IMR-90 (cell line): Measurements from ENCODE around the gene TBRG4. TPM values are rescaled to one million over a fixed set of nuclear protein-coding genes. Genes with fewer than 3 reads are reported as not detected.

Experiments
- ATAC-seq: fragments of 200-7000 bp; cut with Tn5 transposase; 2 replicates; pipeline ENCODE4 v1.9.1; 2020; ENCODE audit warnings: low read depth, mild to moderate bottlenecking, moderate library complexity
- BruUV-seq: library from RNA; stranded (reverse); fragments of 400-500 nt; replicated peaks from 2 replicates; lab custom pipeline; 2021; lab: Mats Ljungman, UMichigan
- CTCF ChIA-PET: fragments of 300-600 bp; formaldehyde crosslinking; extraction: SDS; loops from one replicate; lab custom pipeline; 2021; ENCODE audit warnings: antibody characterized with exemption; lab: Yijun Ruan, JAX
- POLR2A ChIA-PET: fragments of 300-600 bp; sonication (Branson Sonifier 250); formaldehyde crosslinking; loops from one replicate; lab custom pipeline; 2022; ENCODE audit warnings: antibody characterized with exemption; ENCODE audit not compliant: unreplicated experiment; lab: Charles Lee
- DNase-seq: peaks from one replicate; pipeline ENCODE4 v3.0.0; 2013
- H2AFZ ChIP-seq: replicated peaks from 2 replicates; pipeline ENCODE3; 2013; ENCODE audit warnings: low read length, mild to moderate bottlenecking; ENCODE audit not compliant: poor library complexity
- H2AK5ac ChIP-seq: 2 replicates; pipeline ENCODE4 v1.6.1; 2013; ENCODE audit warnings: low read depth, low read length, inconsistent platforms
- H2AK9ac ChIP-seq: replicated peaks from 2 replicates; pipeline ENCODE3; 2013; ENCODE audit warnings: mild to moderate bottlenecking, low read depth, low read length, moderate library complexity; ENCODE audit not compliant: poor library complexity
- H2BK120ac ChIP-seq: 2 replicates; pipeline ENCODE4 v1.6.1; 2013; ENCODE audit warnings: low read depth, low read length, inconsistent platforms
- H2BK15ac ChIP-seq: 3 replicates; pipeline ENCODE4 v1.6.1; 2013; ENCODE audit warnings: low read depth, low read length, inconsistent platforms
- H2BK20ac ChIP-seq: 2 replicates; pipeline ENCODE4 v1.6.1; 2013; ENCODE audit warnings: low read depth, mild to moderate bottlenecking, inconsistent platforms, low read length, moderate library complexity
- H2BK5ac ChIP-seq: 2 replicates; pipeline ENCODE4 v1.6.1; 2013; ENCODE audit warnings: mild to moderate bottlenecking, low read depth, low read length, inconsistent platforms; ENCODE audit not compliant: poor library complexity, severe bottlenecking
- H3K14ac ChIP-seq: replicated peaks from 2 replicates; pipeline ENCODE4 v1.6.1; 2013; ENCODE audit warnings: low read depth, low read length, inconsistent platforms
- H3K18ac ChIP-seq: 2 replicates; pipeline ENCODE4 v1.6.1; 2013; ENCODE audit warnings: low read depth, low read length, control low read depth
- H3K23ac ChIP-seq: 2 replicates; pipeline ENCODE4 v1.6.1; 2013; ENCODE audit warnings: low read depth, low read length, inconsistent platforms
- H3K27ac ChIP-seq: 2 replicates; pipeline ENCODE4 v1.5.1; 2013; ENCODE audit warnings: mild to moderate bottlenecking, control low read depth, low read length; ENCODE audit not compliant: insufficient read depth
- H3K27me3 ChIP-seq: 2 replicates; pipeline ENCODE4 v1.6.1; 2013; ENCODE audit warnings: low read length; ENCODE audit not compliant: control insufficient read depth, insufficient read depth
- H3K36me3 ChIP-seq: 2 replicates; pipeline ENCODE4 v1.6.1; 2013; ENCODE audit warnings: low read length, mixed read lengths; ENCODE audit not compliant: control insufficient read depth, insufficient read depth
- H3K4ac ChIP-seq: 2 replicates; pipeline ENCODE4 v1.6.1; 2013; ENCODE audit warnings: low read depth, low read length, inconsistent platforms
- H3K4me1 ChIP-seq: 2 replicates; pipeline ENCODE4 v1.6.1; 2013; ENCODE audit warnings: low read length, mixed read lengths; ENCODE audit not compliant: control insufficient read depth, insufficient read depth
- H3K4me2 ChIP-seq: 2 replicates; pipeline ENCODE4 v1.6.1; 2013; ENCODE audit warnings: low read depth, mild to moderate bottlenecking, control low read depth, low read length, moderate library complexity
- H3K4me3 ChIP-seq: 2 replicates; pipeline ENCODE4 v1.5.1; 2013; ENCODE audit warnings: low read depth, mild to moderate bottlenecking, control low read depth, low read length, moderate library complexity; ENCODE audit not compliant: insufficient read depth
- H3K56ac ChIP-seq: 2 replicates; pipeline ENCODE4 v1.6.1; 2013; ENCODE audit warnings: low read length, inconsistent platforms; ENCODE audit not compliant: insufficient read depth; ENCODE audit errors: extremely low read depth
- H3K79me1 ChIP-seq, 2 experiments: 2 replicates each; pipeline ENCODE4 v1.6.1; 2013; ENCODE audit warnings: low read length in 2 of 2, inconsistent platforms in 1 of 2, low read depth in 1 of 2
- H3K9ac ChIP-seq: 2 replicates; pipeline ENCODE4 v1.6.1; 2013; ENCODE audit warnings: low read depth, low read length, control low read depth
- H3K9me1 ChIP-seq: 2 replicates; pipeline ENCODE4 v1.6.1; 2013; ENCODE audit warnings: low read length, inconsistent platforms; ENCODE audit not compliant: insufficient read depth
- H3K9me3 ChIP-seq: 2 replicates; pipeline ENCODE4 v1.6.1; 2013; ENCODE audit warnings: low read length; ENCODE audit not compliant: control insufficient read depth, insufficient read depth
- H4K20me1 ChIP-seq: 2 replicates; pipeline ENCODE4 v1.6.1; 2013; ENCODE audit warnings: low read length, inconsistent platforms; ENCODE audit not compliant: insufficient read depth
- H4K5ac ChIP-seq: 2 replicates; pipeline ENCODE4 v1.6.1; 2013; ENCODE audit warnings: mild to moderate bottlenecking, low read depth, low read length, control low read depth
- H4K8ac ChIP-seq, 2 experiments: 2 replicates each; pipeline ENCODE4 v1.6.1; 2013; ENCODE audit warnings: low read depth in 2 of 2, low read length in 2 of 2, control low read depth in 1 of 2, inconsistent platforms in 1 of 2
- H4K91ac ChIP-seq: 2 replicates; pipeline ENCODE4 v1.6.1; 2013; ENCODE audit warnings: low read depth, low read length, inconsistent platforms; ENCODE audit not compliant: insufficient read depth
- CEBPB ChIP-seq: IDR thresholded peaks from 2 replicates; pipeline ENCODE4 v1.6.1; 2012; ENCODE audit warnings: low read depth, low read length, improper control_type of control experiment
- CHD1 ChIP-seq: IDR thresholded peaks from 2 replicates; pipeline ENCODE4 v1.6.1; 2012; ENCODE audit warnings: low read depth, low read length, improper control_type of control experiment
- CTCF ChIP-seq: conservative IDR thresholded peaks from 2 replicates; pipeline ENCODE4 v1.5.1; 2012; ENCODE audit warnings: mild to moderate bottlenecking, low read depth, low read length, improper control_type of control experiment
- ELK1 ChIP-seq: fragments of 150-350 bp; IDR thresholded peaks from 2 replicates; pipeline ENCODE4 v1.6.1; 2016; ENCODE audit warnings: low read depth, mild to moderate bottlenecking, low read length, moderate library complexity, borderline replicate concordance
- FOS ChIP-seq: fragments of 150-350 bp; IDR thresholded peaks from 2 replicates; pipeline ENCODE4 v1.6.1; 2016; ENCODE audit warnings: low read depth, low read length
- MAFK ChIP-seq: IDR thresholded peaks from 2 replicates; pipeline ENCODE4 v1.6.1; 2012; ENCODE audit warnings: low read depth, low read length, improper control_type of control experiment
- MAZ ChIP-seq: IDR thresholded peaks from 2 replicates; pipeline ENCODE4 v1.6.1; 2012; ENCODE audit warnings: low read depth, mild to moderate bottlenecking, low read length, improper control_type of control experiment, moderate library complexity, borderline replicate concordance
- NFE2L2 ChIP-seq: fragments of 150-350 bp; IDR thresholded peaks from 2 replicates; pipeline ENCODE4 v1.6.1; 2016; ENCODE audit warnings: low read depth, mild to moderate bottlenecking, low read length
- POLR2A ChIP-seq: IDR thresholded peaks from 2 replicates; pipeline ENCODE4 v1.6.1; 2012; ENCODE audit warnings: mild to moderate bottlenecking, low read depth, low read length
- RAD21 ChIP-seq: IDR thresholded peaks from 2 replicates; pipeline ENCODE4 v1.6.1; 2012; ENCODE audit warnings: low read length, improper control_type of control experiment
- RCOR1 ChIP-seq: IDR thresholded peaks from 2 replicates; pipeline ENCODE4 v1.6.1; 2012; ENCODE audit warnings: mild to moderate bottlenecking, low read length, improper control_type of control experiment; ENCODE audit not compliant: insufficient replicate concordance
- RFX5 ChIP-seq: IDR thresholded peaks from 2 replicates; pipeline ENCODE4 v1.8.0; 2012; ENCODE audit warnings: low read depth, mild to moderate bottlenecking, low read length, moderate library complexity
- SMC3 ChIP-seq: fragments of 150-350 bp; IDR thresholded peaks from 2 replicates; pipeline ENCODE4 v1.6.1; 2016; ENCODE audit warnings: low read depth, mild to moderate bottlenecking, antibody characterized with exemption, low read length, moderate library complexity
- USF2 ChIP-seq: fragments of 150-350 bp; IDR thresholded peaks from 2 replicates; pipeline ENCODE4 v1.6.1; 2017; ENCODE audit warnings: mild to moderate bottlenecking, antibody characterized with exemption, low read length, low read depth
- WGBS, 2 experiments: methylation state at CpG; one replicate each; pipeline versions ENCODE4 v1.1.5 to v1.1.7; 2013; ENCODE audit warnings: missing lambda C conversion rate in 2 of 2; ENCODE audit not compliant: insufficient read length in 1 of 2; ENCODE audit errors: extremely low coverage in 2 of 2; 5-methylcytosine and 5-hydroxymethylcytosine counted together
- dilution Hi-C: fragments of 300-500 bp; cut with HindIII; formaldehyde crosslinking; loops from one replicate; pipeline ENCODE4 v1.14.3; 2018; ENCODE audit warnings: low sequenced_read_pairs; ENCODE audit not compliant: unreplicated experiment
- in situ Hi-C: fragments of 300-500 bp; cut with MboI; formaldehyde crosslinking; loops from 3 replicates; pipeline ENCODE4 v1.14.3; 2019; ENCODE audit warnings: low sequenced_read_pairs, inconsistent platforms, mixed read lengths
- intact Hi-C: fragments of 100-400 bp; cut with micrococcal nuclease; formaldehyde crosslinking; loops from 2 replicates; pipeline ENCODE4 v1.10.0; 2022
- polyA plus RNA-seq, 3 experiments: library from polyadenylated mRNA; depleted of rRNA; stranded (reverse); fragments of >200 nt; gene quantifications; 2 replicates each; pipeline ENCODE4 v1.2.3, GENCODE V29; 2012; ENCODE audit warnings: low replicate concordance in 1 of 3
- total RNA-seq: library from RNA; depleted of rRNA; stranded (reverse); fragments of >200 nt; gene quantifications from 2 replicates; pipeline ENCODE4 v1.2.3, GENCODE V29; 2012

The TBRG4 gene
- total and polyA plus RNA-seq, 2 of the 4 experiments (the other 2 are of a cell fraction), result 71.6 to 77.6 TPM

- Histone ChIP-seq H3K14ac (no peak overlapping the region), H4K20me1 (peaks cover 19% of the 10 kb centered on the region), H3K4me1 (peaks cover 1% of the 10 kb centered on the region), H3K4me2 (no peak overlapping the region), H2AFZ (no peak overlapping the region), H2AK9ac (no peak overlapping the region), H3K27ac (no peak overlapping the region), H2BK15ac (no peak overlapping the region), H4K91ac (no peak overlapping the region), H3K36me3 (peaks cover 10% of the 10 kb centered on the region), H3K27me3 (no peaks in the 10 kb centered on the region), H3K9me1 (peaks cover 13% of the 10 kb centered on the region), H3K23ac (no peak overlapping the region), H4K5ac (no peak overlapping the region), H3K4me3 (no peak overlapping the region), H2BK20ac (no peak overlapping the region), H3K56ac (no peak overlapping the region), H2AK5ac (no peak overlapping the region), H3K18ac (no peak overlapping the region), H4K8ac (no peak overlapping the region), H2BK120ac (no peak overlapping the region), H3K9ac (no peak overlapping the region), H3K4ac (no peak overlapping the region), H2BK5ac (no peak overlapping the region), H3K79me1 (peaks cover 22 to 69% of the 10 kb centered on the region in 2 experiments), H3K9me3 (no peaks in the 10 kb centered on the region)
- 100% methylated on average over 2 of the region's 6 CpGs; no CpG with 5 or more reads in 1 of the 2 experiments for WGBS, 2 experiments
- TF ChIP-seq MAFK (no peak), ELK1 (no peak), MAZ (no peak), CEBPB (no peak), FOS (no peak), SMC3 (no peak), CHD1 (no peak), RFX5 (no peak), NFE2L2 (no peak), RCOR1 (no peak), POLR2A (no peak), USF2 (no peak), CTCF (no peak), RAD21 (no peak)
- ChIA-PET CTCF (no interaction called here), POLR2A (no interaction called here)
- no peak for ATAC-seq
- BruUV-seq, result no TSS peak
- in situ Hi-C loops, result no loop called here
- dilution Hi-C loops, result no loop called here
- intact Hi-C loops, result no loop called here
- DNase-seq, result no peak
Measured at GRCh38 chr7:45053401-45053800, 58.1 kb downstream of the TBRG4 start.
